NCI-H2227 (cell line): Measurements from ENCODE around the gene USP37.
"Not testable (repeated sequence)": the region's sequence is repeated elsewhere in the genome, so short reads cannot be mapped to it uniquely, and the experiment has no call there.

Source experiments
- DNase-seq: peaks from one replicate; lab custom pipeline; 2025; ENCODE audit not compliant: unreplicated experiment; lab: John Stamatoyannopoulos, UW

The USP37 gene

DNA sequence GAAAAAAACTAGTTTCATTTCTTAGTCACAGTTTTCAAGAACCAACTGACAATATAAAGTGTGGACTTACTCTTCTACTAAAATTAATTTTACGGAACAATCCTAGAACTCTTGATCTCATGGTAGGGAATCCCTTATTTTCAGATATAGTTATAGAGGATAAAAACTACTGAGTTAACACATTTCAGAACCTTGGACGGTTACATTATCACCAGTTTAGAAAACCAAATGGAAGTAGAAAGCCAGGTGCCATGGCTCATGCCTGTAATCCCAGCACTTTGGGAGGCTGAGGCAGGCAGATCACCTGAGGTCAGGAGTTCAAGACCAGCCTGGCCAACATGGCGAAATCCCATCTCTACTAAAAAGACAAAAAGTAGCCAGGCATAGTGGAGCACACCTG lies 13.9 kb downstream of the USP37 start:
- DNase-seq, result not testable (repeated sequence)

DNA sequence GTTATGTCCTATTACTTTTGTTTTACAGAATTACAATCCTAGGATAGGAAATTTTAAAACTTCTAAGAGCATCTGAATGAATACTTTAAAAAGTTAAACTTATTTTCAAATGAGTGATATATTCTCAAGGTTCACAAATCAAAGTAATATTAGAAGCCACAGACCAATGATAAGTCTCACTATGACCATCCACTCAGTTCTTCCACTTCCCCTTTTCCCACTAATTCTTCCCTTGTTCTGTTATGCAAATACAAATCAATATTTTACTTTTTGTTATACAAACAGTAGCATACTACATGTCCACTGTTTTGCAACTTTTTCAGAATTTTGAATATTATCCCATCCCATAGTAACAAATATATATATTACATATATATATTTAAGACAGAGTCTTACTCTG lies 20.2 kb downstream of the USP37 start:
- no peak for DNase-seq

- DNase-seq, result no peak
Measured at GRCh38 chr2:218547511-218547910, 20.6 kb downstream of the USP37 start.

DNA sequence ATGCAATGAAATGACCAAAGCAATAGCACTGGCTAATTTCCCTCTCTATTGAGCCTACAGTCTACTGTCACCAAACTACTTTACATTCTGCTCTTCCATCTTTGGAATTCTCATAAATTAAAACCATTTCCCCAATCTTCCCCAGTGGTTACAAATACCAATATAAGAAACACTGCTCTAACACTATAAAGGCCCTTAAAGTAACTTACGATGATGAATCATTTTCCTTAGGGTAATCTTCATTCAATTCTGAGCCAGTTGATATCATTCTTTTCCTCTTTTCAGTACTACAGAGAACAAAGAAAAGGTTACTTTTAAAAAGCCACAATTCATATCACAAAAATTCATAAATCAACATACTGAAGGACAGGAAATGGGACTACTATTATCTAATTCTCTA lies 22.1 kb downstream of the USP37 start:
- DNase-seq, result no peak

- DNase-seq, result no peak
Measured at GRCh38 chr2:218540015-218540414, 28.1 kb downstream of the USP37 start.

DNA sequence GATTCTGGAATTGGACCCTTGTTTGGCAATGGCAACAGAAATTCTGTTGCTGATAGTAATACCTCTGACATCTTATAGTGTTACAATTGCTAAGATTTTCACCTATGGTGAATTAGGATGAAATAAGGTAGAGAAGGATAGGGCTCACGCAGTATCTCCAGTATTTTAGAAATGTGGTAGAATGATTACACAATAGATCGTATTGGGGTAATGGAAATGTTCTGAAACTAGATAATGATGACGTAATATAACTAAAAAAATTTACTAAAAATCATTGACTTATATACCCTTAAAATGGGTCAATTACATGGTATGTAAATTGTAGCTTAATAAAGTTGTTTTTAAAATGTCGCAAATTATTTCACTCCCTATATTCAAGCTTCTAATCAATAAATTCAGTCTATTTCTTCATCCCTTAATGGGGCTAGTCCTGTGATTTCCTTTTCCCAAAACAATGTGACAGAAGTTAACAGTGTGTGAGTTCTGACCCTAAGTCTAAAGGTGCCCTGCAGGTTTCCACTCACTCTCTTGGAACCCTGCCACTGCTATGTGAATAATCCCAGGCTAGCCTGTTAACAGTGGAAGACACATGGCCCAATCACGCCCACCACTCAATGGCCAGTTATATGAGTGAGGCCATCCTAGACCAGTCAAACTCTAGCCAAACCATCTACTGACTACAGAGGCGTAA lies 31.2 kb downstream of the USP37 start:
- no peak for DNase-seq

- no peak for DNase-seq
Measured at GRCh38 chr2:218529990-218530389, 38.2 kb downstream of the USP37 start.

- not testable (repeated sequence) for DNase-seq
Measured at GRCh38 chr2:218528409-218528808, 39.7 kb downstream of the USP37 start.

GRCh38 chr2:218523651-218524050 lies 44.5 kb downstream of the USP37 start:
- DNase-seq, result no peak

DNA sequence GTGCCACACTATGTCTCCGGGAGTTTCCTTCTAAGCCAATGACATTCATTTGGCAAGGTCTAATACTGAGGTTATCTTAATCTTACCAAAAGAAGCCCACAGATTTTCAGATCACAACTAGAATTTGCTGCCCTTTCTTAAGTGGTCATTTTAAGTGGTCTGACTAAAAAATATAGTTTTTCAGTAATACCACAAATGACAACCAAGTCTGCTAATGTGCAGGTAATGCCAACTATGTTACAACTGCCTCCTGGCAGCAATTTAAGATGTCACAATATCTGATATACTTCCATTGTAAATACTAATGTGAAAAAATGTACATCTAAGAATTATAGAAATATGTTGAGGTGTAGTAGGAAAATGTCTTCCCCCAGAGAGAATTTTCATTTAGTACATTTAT lies 49.3 kb downstream of the USP37 start:
- no peak for DNase-seq

DNA sequence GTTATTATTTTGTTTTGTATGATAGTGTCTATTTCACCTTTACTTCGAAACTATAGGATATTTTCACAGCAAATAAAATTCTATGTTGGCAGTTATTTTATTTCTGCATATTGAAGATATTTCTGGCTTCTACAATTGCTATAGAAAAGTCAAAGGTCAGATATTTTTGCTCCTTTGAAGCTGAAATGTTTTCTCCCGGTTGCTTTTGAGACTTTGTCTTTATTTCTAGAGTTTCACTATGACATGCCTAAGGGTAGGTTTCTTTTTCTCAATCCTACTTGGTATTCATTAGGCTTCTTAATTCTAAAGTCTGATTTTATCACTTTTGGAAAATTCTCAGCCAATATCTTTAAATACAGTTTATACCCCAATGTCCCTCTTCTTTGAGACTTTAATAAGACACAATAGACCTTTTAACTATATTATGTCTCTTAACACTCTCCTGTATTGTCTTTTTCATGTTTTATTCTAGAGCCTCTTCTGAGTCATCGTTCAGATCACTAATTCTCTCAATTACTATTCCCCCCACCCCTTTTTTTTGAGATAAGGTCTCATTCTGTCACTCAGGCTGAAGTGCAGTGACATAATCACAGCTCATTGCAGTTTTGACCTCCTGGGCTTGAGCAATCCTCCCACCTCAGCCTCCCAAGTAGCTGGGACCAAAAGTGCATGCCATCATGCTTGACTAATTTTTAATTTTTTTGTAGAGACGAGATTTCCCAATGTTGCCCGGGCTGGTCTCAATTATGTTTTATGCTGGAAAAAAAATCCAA lies 50.5 kb downstream of the USP37 start:
- no peak for DNase-seq

DNA sequence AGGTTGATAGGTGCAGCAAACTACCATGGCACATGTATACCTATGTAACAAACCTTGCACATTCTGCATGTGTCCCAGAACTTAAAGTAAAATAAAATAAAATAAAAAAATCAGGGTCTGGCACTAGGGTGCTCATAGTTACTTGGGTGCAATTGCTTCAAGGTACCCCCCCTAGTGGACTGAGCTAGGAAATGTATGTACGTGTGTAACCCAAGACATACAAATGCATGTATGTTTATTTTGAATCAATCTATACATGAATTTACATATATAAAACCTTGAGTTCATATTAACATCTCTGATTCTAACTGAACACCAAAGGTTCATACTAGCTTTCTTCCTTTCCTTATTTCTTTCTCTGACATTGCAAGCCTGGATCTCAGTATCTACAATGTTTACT lies 51.5 kb downstream of the USP37 start:
- DNase-seq, result no peak

GRCh38 chr2:218513676-218514075 lies 54.5 kb downstream of the USP37 start:
- no peak for DNase-seq

GRCh38 chr2:218508299-218508698 lies 59.9 kb downstream of the USP37 start:
- DNase-seq, result no peak

DNA sequence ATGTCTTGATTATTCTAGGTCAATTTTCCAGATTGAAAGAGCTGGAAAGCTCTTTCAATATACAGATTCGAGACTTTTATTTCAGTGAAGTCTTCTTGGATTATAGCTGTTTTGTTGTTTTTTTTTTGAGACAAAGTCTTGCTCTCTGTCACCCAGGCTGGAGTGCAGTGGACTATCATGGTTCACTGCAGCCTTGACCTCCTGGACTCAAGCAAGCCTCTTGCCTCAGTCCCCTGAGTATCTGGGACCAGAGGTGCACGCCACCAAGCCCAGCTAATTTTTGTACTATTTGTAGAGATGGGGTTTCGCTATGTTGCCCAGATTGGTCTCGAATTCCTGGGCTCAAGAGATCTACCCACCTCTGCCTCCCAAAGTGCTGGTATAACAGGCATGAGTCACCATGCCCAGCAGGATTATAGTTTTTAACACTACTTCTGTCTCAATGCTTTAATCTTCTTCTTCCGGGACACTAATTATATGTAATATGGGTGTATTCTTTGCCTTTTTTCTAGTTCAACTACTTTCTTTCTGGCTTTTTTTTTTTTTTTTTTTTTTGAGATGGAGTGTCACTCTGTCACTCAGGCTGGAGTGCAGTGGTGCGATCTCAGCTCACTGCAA lies 62.3 kb downstream of the USP37 start:
- DNase-seq, result no peak

DNA sequence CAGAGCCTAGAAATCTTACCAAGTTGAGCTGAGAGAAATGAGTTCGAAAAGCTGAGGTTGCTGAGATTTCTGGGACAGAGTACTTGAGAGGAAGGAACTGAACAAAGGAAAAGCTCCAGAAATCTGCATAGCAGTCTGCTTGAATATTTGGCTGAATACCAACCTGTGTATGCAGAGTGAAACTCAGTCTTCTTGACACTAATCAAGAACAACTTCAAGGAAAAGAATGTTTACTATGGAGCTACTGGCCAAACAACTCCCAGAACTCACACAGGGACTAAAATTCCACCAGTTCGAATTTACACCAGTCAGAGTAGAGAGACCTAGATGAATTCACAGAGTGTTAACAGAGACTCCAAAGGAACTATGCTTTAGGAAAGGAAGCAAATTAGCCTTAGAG lies 66.5 kb downstream of the USP37 start:
- DNase-seq, result no peak

GRCh38 chr2:218500501-218501060 lies 67.6 kb downstream of the USP37 start:
- no peak for DNase-seq

DNA sequence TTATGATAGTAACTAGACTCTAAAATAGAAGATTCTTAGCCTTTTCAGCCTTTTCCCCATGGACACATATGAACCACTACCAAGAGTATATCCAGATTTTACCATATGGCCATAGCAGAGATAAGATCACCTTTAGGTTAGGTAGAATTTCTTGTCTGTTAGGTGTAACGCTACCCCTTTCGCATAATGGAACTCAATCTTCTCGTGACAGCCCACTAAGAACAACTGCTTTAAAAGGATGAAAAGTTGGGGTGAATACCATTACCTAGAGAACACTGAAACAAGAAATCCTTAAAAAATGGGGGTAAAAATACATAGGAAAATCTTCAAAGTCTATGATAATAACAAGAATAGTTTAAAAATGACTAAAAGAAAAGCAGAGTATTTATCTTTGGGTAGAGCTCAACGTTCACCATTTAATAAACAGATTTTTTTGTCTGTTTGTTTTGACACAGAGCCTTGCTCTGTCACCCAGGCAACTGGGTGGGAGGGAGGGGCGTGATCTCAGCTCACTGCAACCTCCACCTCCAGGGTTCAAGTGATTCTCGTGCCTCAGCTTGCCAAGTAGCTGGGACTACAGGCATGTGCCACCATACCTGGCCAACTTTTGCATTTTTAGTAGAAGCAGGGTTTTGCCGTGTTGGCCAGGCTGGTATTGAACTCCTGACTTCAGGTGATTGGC lies 82.0 kb downstream of the USP37 start:
- DNase-seq, result no peak

DNA sequence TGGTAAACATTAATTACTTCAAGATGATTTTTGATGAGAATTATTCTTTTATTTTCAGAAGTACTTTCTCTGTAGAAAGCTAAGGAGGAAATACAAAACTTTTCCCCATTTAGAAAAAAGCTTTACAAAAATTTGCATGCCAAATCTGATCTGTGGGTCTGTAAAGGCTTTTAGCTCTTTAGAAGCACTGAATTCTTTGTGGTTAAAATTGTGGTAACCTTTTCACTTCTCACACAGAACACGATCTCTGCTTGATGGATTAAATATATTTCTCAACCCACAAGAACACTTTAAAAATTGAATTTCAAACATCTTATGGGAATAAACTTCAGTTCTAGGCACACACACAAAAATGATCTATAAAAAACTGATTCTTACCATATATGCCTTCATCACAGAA lies 85.5 kb downstream of the USP37 start:
- no peak for DNase-seq

DNA sequence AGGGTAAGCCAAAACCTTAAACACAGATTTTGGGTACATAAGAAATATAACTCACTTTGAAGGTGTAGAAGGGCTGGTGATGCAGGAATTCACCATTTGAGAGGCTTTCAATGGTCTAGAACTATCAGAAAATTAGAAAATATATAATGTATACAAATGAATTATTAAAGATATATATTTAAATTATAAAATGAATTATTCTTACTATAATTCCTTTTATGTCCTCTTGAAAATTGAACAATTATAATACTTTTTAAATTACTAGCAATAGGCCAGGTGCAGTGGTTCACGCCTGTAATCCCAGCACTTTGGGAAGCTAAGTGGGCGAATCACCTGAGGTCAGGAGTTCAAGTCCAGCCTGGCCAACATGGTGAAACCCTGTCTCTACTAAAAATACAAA lies 88.6 kb downstream of the USP37 start:
- DNase-seq, result no peak

DNA sequence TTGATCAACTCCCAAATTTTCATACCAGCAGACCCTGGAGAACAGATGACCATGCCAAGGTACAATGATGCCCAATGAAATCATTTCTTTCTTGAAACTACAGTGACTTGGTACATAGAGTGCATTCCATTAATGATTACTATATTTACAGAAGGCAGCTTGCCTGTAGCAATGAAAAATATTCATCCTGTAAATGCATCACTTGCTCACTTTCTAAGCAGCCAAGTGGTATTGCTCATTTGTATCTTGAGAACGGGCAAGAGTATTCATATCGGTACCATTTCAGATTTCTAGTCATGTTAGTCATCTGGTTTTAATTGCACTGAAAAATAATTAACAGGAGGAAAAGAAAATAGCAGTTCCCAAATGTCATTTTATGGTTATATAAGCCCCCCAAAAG lies 89.6 kb downstream of the USP37 start:
- no peak for DNase-seq
